ENCODE measurements around the gene CXCL16.
"Not testable (repeated sequence)": the region's sequence is repeated elsewhere in the genome, so short reads cannot be mapped to it uniquely, and the experiment has no call there.

Gene CXCL16

DNA sequence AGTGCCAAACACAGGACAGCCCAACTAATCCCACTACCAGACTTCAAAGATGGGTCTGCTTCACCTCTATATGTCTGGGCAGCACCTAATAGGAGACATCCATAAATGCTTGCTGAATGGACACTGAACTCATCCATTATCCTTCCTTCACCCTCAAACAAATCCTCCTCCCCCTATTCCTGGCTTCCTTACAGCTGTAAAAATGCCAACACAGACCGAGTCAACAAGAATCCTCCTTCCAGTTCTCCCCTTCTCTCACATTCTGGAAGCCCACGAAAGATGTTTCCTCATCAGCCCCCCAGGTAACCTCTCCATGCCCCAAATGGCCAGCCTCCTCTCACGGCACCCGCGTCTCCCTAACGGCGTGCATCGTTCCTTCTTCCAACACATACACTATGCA, 48.0 kb downstream of the CXCL16 start:
- no peak for DNase-seq (ENCODE audit: low read depth)

DNA sequence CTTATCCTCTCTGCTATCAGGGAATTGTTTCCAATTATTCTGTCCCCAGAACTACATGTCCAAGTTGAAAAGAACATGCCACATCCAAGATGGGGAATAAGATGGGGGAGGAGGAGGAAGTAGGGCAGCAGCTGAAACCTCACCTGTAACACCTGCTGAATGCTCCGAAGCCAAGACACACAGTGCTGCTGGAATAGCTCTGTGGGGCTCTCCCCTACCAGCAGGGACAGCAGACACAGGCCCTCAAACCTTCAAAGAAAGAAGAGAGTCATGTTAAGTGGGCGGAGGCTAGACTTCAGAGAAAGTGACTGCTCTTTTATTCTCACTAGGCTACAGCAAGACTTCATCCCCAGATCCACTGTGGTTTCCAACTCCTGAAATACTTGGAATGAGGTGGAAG, 49.0 kb downstream of the CXCL16 start:
- no peak for DNase-seq (ENCODE audit: low read depth)

DNA sequence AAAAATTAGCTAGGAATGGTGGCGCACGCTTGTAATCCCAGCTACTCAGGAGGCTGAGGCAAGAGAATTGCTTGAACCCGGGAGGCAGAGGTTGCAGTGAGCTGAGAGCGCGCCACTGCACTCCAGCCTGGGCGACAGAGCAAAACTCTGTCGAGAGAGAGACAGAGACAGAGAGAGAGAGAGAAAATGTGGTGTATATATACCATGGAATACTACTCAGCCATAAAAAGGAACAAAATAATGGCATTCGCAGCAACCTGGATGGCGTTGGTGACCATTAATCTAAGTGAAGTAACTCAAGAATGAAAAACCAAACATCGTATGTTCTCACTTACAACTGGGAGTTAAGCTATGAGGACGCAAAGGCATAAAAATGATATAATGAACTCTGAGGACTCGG, 49.9 kb downstream of the CXCL16 start:
- not testable (repeated sequence) for DNase-seq (ENCODE audit: low read depth)

DNA sequence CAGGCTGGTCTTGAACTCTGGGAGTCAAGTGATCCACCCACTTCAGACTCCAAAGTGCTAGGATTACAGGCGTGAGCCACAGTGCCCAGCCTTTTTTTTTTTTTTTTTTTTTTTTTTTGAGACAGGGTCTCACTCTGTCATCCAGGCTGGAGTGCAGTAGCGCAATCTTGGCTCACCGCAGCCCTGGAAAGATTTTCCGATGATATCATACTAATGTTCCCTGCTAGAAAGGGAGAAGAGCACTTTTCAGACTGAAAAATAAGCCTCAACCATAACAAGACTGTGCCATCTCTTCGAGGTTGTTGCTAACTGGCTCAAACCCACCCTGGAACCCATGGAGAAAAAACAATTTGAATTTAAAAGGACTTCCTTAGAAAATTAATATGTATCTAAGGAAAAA, 56.0 kb downstream of the CXCL16 start:
- not testable (repeated sequence) for DNase-seq (ENCODE audit: low read depth)

All from stimulated activated CD8-positive, alpha-beta memory T cell treated with anti-CD3 and anti-CD28 coated beads, Interleukin-15, amount 100 ng/mL, for 1 hour (primary cell).